Smooth muscle cell (in vitro differentiated cells): ENCODE measurements around the gene CEPT1. TPM values are rescaled to one million over a fixed set of nuclear protein-coding genes. Genes with fewer than 3 reads are reported as not detected.

Experiments used
- DNase-seq: peaks from one replicate; lab custom pipeline; 2025; ENCODE audit not compliant: unreplicated experiment; lab: John Stamatoyannopoulos, UW
- H2AFZ ChIP-seq: fragments of 200-600 bp; sonication (generic); 2 replicates; pipeline ENCODE4 v1.6.0; 2016; ENCODE audit warnings: antibody characterized with exemption, low read depth, mild to moderate bottlenecking
- H3F3A ChIP-seq: fragments of 200-600 bp; sonication (generic); 2 replicates; pipeline ENCODE4 v1.6.0; 2017; ENCODE audit warnings: antibody characterized with exemption, low read depth
- H3K27ac ChIP-seq: fragments of 200-600 bp; sonication (generic); 2 replicates; pipeline ENCODE4 v1.5.1; 2016; ENCODE audit warnings: low read depth, mild to moderate bottlenecking
- H3K27me3 ChIP-seq: fragments of 200-600 bp; sonication (generic); 2 replicates; pipeline ENCODE4 v1.6.1; 2016; ENCODE audit warnings: low read depth, mild to moderate bottlenecking
- H3K36me3 ChIP-seq: fragments of 200-600 bp; sonication (generic); 2 replicates; pipeline ENCODE4 v1.5.1; 2016; ENCODE audit warnings: low read depth
- H3K4me1 ChIP-seq: fragments of 200-600 bp; sonication (generic); 2 replicates; pipeline ENCODE4 v1.5.1; 2016; ENCODE audit warnings: low read depth
- H3K4me2 ChIP-seq: fragments of 200-600 bp; sonication (generic); 2 replicates; pipeline ENCODE4 v1.6.0; 2016; ENCODE audit warnings: mild to moderate bottlenecking
- H3K4me3 ChIP-seq: fragments of 200-600 bp; sonication (generic); 2 replicates; pipeline ENCODE4 v1.5.1; 2016; ENCODE audit warnings: mild to moderate bottlenecking
- H3K79me2 ChIP-seq: fragments of 200-600 bp; sonication (generic); 2 replicates; pipeline ENCODE4 v1.6.0; 2016; ENCODE audit warnings: low read depth, mild to moderate bottlenecking
- H3K9ac ChIP-seq: fragments of 200-600 bp; sonication (generic); 2 replicates; pipeline ENCODE4 v1.6.0; 2016; ENCODE audit warnings: low read depth
- H3K9me3 ChIP-seq: fragments of 200-600 bp; sonication (generic); replicated peaks from 2 replicates; pipeline ENCODE4 v1.5.1; 2016; ENCODE audit warnings: low read depth
- H4K20me1 ChIP-seq: fragments of 200-600 bp; sonication (generic); 2 replicates; pipeline ENCODE4 v1.6.0; 2016; ENCODE audit warnings: low read depth
- CTCF ChIP-seq: fragments of 200-600 bp; sonication (generic); IDR thresholded peaks from 2 replicates; pipeline ENCODE4 v1.5.1; 2017; ENCODE audit warnings: borderline replicate concordance, mild to moderate bottlenecking, antibody characterized with exemption; ENCODE audit not compliant: insufficient read depth, poor library complexity, severe bottlenecking
- WGBS: methylation state at CpG from one replicate; pipeline ENCODE4 v1.1.7; 2016; ENCODE audit warnings: low lambda C conversion rate; 5-methylcytosine and 5-hydroxymethylcytosine counted together
- polyA plus RNA-seq: library from polyadenylated mRNA; unstranded; fragments of >200 nt; fragmentation: Nextera tagmentation; extraction: Ambion mirVana; gene quantifications from 2 replicates; pipeline ENCODE4 v1.2.1, GENCODE V29; 2016
- total RNA-seq: library from RNA; depleted of rRNA; stranded (reverse); fragments of >200 nt; gene quantifications from 2 replicates; pipeline ENCODE4 v1.2.3, GENCODE V29; 2014

CEPT1 gene
- total and polyA plus RNA-seq, 2 experiments from 2014 or later = 19.4 to 36.8 TPM

- Histone ChIP-seq H3K9me3 (no peaks in the 10 kb centered on the region), H3K79me2 (peaks cover 68% of the 10 kb centered on the region), H3K4me2 (no peak overlapping the region), H4K20me1 (peaks cover 60% of the 10 kb centered on the region), H3K27ac (no peak overlapping the region), H3K9ac (no peak overlapping the region), H3F3A (no peaks in the 10 kb centered on the region), H3K36me3 (peaks cover 8% of the 10 kb centered on the region), H3K4me3 (no peak overlapping the region), H3K4me1 (no peaks in the 10 kb centered on the region), H3K27me3 (no peaks in the 10 kb centered on the region), H2AFZ (no peak overlapping the region)
- WGBS = 87% methylated on average over 2 of the region's 2 CpGs
- no peak for DNase-seq
- TF ChIP-seq CTCF = no peak
These were observed 8.4 kb downstream of the CEPT1 start for GRCh38 chr1:111148376-111148881.

- Histone ChIP-seq H3K79me2 (peaks cover 67% of the 10 kb centered on the region), H3K36me3 (peaks cover 13% of the 10 kb centered on the region), H4K20me1 (peaks cover 59% of the 10 kb centered on the region)
These were observed 11.8 kb downstream of the CEPT1 start for GRCh38 chr1:111151838-111152237.

GRCh38 chr1:111154021-111154999 is 14.3 kb downstream of the CEPT1 start:
- Histone ChIP-seq H3K27ac (no peak overlapping the region), H4K20me1 (peaks cover 58% of the 10 kb centered on the region), H2AFZ (no peak overlapping the region), H3K4me1 (no peaks in the 10 kb centered on the region), H3K9me3 (no peaks in the 10 kb centered on the region), H3K9ac (no peak overlapping the region), H3F3A (no peaks in the 10 kb centered on the region), H3K27me3 (no peaks in the 10 kb centered on the region), H3K4me2 (no peak overlapping the region), H3K4me3 (no peak overlapping the region), H3K36me3 (peaks cover 15% of the 10 kb centered on the region), H3K79me2 (peaks cover 65% of the 10 kb centered on the region)
- no peak for DNase-seq
- no peak for TF ChIP-seq CTCF
- WGBS = 84% methylated on average over 5 of the region's 5 CpGs

More at GRCh38 chr1:111151838-111152237, 11.8 kb downstream of the CEPT1 start:
- Histone ChIP-seq H3K9me3 (no peaks in the 10 kb centered on the region), H3K4me2 (no peak overlapping the region), H3F3A (no peaks in the 10 kb centered on the region), H2AFZ (no peak overlapping the region), H3K27ac (no peak overlapping the region), H3K4me1 (no peaks in the 10 kb centered on the region), H3K4me3 (no peak overlapping the region), H3K27me3 (no peaks in the 10 kb centered on the region), H3K9ac (no peak overlapping the region)
- no peak for DNase-seq
- TF ChIP-seq CTCF = no peak
- WGBS = 93% methylated on average over 3 of the region's 3 CpGs
